ENCODE data around the gene STK32C.

Gene STK32C

GRCh38 chr10:132276706-132277105, 31.0 kb downstream of the STK32C start:
- no peak for DNase-seq (ENCODE audit: low read depth in 1 of 2, low spot score in 1 of 2)
- no peak overlapping the region for H3K27ac ChIP-seq (replicated peaks)
- no peaks in the 10 kb centered on the region for H3K27me3 ChIP-seq (ENCODE audit: insufficient read depth, poor library complexity, severe bottlenecking)
- H3K4me3 ChIP-seq (replicated peaks; ENCODE audit: insufficient read depth, low read length), result no peak overlapping the region
- TF ChIP-seq SPI1 (IDR thresholded peaks at IDR 0.05; ENCODE audit: borderline replicate concordance, low read depth), result no peak
- no peak for TF ChIP-seq GABPA (IDR thresholded peaks at IDR 0.05; ENCODE audit: low read depth)
- no peak for TF ChIP-seq REST (IDR thresholded peaks at IDR 0.05; ENCODE audit: insufficient replicate concordance, low read depth)

- no peak for DNase-seq (ENCODE audit: low read depth in 1 of 2, low spot score in 1 of 2)
- no peak for TF ChIP-seq GABPA (IDR thresholded peaks at IDR 0.05; ENCODE audit: low read depth)
- TF ChIP-seq CTCF (IDR thresholded peaks at IDR 0.05; ENCODE audit: insufficient read depth, low read length), result no peak
- no peak for TF ChIP-seq POLR2AphosphoS5 (IDR thresholded peaks at IDR 0.05; ENCODE audit: low read depth)
- no peak for TF ChIP-seq REST (IDR thresholded peaks at IDR 0.05; ENCODE audit: insufficient replicate concordance, low read depth)
- no peak for TF ChIP-seq SPI1 (IDR thresholded peaks at IDR 0.05; ENCODE audit: borderline replicate concordance, low read depth)
These were observed 31.5 kb downstream of the STK32C start for GRCh38 chr10:132276179-132276675.

GRCh38 chr10:132275426-132276178, 32.1 kb downstream of the STK32C start:
- no peaks in the 10 kb centered on the region for H3K27me3 ChIP-seq (ENCODE audit: insufficient read depth, poor library complexity, severe bottlenecking)
- TF ChIP-seq CTCF (IDR thresholded peaks at IDR 0.05; ENCODE audit: insufficient read depth, low read length), result no peak
- no peak for TF ChIP-seq GABPA (IDR thresholded peaks at IDR 0.05; ENCODE audit: low read depth)
- no peak for TF ChIP-seq REST (IDR thresholded peaks at IDR 0.05; ENCODE audit: insufficient replicate concordance, low read depth)
- TF ChIP-seq POLR2AphosphoS5 (IDR thresholded peaks at IDR 0.05; ENCODE audit: low read depth), result no peak
- TF ChIP-seq SPI1 (IDR thresholded peaks at IDR 0.05; ENCODE audit: borderline replicate concordance, low read depth), result no peak
- H3K4me3 ChIP-seq (replicated peaks; ENCODE audit: insufficient read depth, low read length), result no peak overlapping the region
- H3K27ac ChIP-seq (replicated peaks), result no peak overlapping the region
- no peak for DNase-seq (ENCODE audit: low read depth in 1 of 2, low spot score in 1 of 2)

More at GRCh38 chr10:132276179-132276675, 31.5 kb downstream of the STK32C start:
- H3K4me3 ChIP-seq (replicated peaks; ENCODE audit: insufficient read depth, low read length), result no peak overlapping the region
- no peak overlapping the region for H3K27ac ChIP-seq (replicated peaks)
- H3K27me3 ChIP-seq (ENCODE audit: insufficient read depth, poor library complexity, severe bottlenecking), result no peaks in the 10 kb centered on the region
